Esophagus muscularis mucosa (tissue), 4 donors: Measurements from ENCODE around the gene ELL2. TPM values are rescaled to one million over a fixed set of nuclear protein-coding genes. Genes with fewer than 3 reads are reported as not detected.

Experiments
- DNase-seq: peaks from one replicate; pipeline ENCODE4 v3.0.0-alpha.2; 2017; ENCODE audit errors: extremely low spot score
- H3K27ac ChIP-seq, 4 donors: fragments of 200-600 bp; sonication (generic); replicated peaks in 1 of 4; 1 replicate in 3 of 4; 2 replicates in 1 of 4; pipeline ENCODE4 v1.5.1; 2016 to 2019; ENCODE audit warnings: mild to moderate bottlenecking in 1 of 4
- H3K27me3 ChIP-seq, 4 donors: fragments of 200-600 bp; sonication (generic); one replicate each; pipeline versions ENCODE4 v1.5.1 to v1.6.0; 2016 to 2019
- H3K36me3 ChIP-seq, 4 donors: fragments of 200-600 bp; sonication (generic); one replicate each; pipeline ENCODE4 v1.5.1; 2016 to 2019
- H3K4me1 ChIP-seq, 4 donors: fragments of 200-600 bp; sonication (generic); one replicate each; pipeline ENCODE4 v1.5.1; 2016 to 2019
- H3K4me3 ChIP-seq, 4 donors: fragments of 200-600 bp; sonication (generic); 1 replicate in 2 of 4; 2 replicates in 2 of 4; pipeline ENCODE4 v1.5.1; 2016 to 2019; ENCODE audit warnings: mild to moderate bottlenecking in 4 of 4, moderate library complexity in 1 of 4
- H3K9me3 ChIP-seq, 4 donors: fragments of 200-600 bp; sonication (generic); 1 replicate in 3 of 4; 2 replicates in 1 of 4; pipeline ENCODE4 v1.5.1; 2016 to 2019
- CTCF ChIP-seq, 3 experiments: fragments of 200-600 bp in 2 of 3; fragments of 450-650 bp in 1 of 3; sonication (generic) in 2 of 3; IDR thresholded peaks; one replicate each; pipeline ENCODE4 v1.5.1; 2017 to 2019; ENCODE audit warnings: antibody characterized with exemption in 3 of 3, mild to moderate bottlenecking in 2 of 3, moderate library complexity in 1 of 3
- EP300 ChIP-seq: sonication (generic); formaldehyde crosslinking; IDR thresholded peaks from one replicate; pipeline ENCODE4 v1.6.1; 2017; ENCODE audit warnings: antibody characterized with exemption
- POLR2A ChIP-seq: fragments of 450-650 bp; IDR thresholded peaks from one replicate; pipeline ENCODE4 v1.6.1; 2017; ENCODE audit warnings: antibody characterized with exemption, moderate library complexity, mild to moderate bottlenecking, low read depth
- POLR2AphosphoS5 ChIP-seq, 2 donors: sonication (generic); formaldehyde crosslinking; IDR thresholded peaks; one replicate each; pipeline ENCODE4 v1.6.1; 2017; ENCODE audit warnings: antibody characterized with exemption in 2 of 2
- WGBS: methylation state at CpG from one replicate; pipeline ENCODE4 v1.1.5; 2018; 5-methylcytosine and 5-hydroxymethylcytosine counted together
- intact Hi-C: fragments of 100-400 bp; cut with DNase I; formaldehyde crosslinking; loops from one replicate; pipeline ENCODE4 v1.15.1; 2023
- total RNA-seq, 4 donors: library from RNA; depleted of rRNA; stranded (reverse); fragments of >200 nt; gene quantifications; one replicate each; pipeline versions ENCODE4 v1.1.0 to v1.2.1, GENCODE V29; 2016

ELL2 gene
- total RNA-seq, 4 donors from 2014 or later: 38.8 to 51.5 (median 42.7) TPM

GRCh38 chr5:95951916-95952315 is 9.7 kb downstream of the ELL2 start:
- H3K4me3 ChIP-seq: no peak overlapping the region
- WGBS: 95% methylated on average over 4 of the region's 4 CpGs
- no peaks in the 10 kb centered on the region for H3K27me3 ChIP-seq
- no peak for DNase-seq
- H3K4me1 ChIP-seq: peaks cover 29 to 68% (median 56%) of the 10 kb centered on the region in 4 donors
- TF ChIP-seq POLR2A: no peak
- TF ChIP-seq EP300: no peak
- TF ChIP-seq POLR2AphosphoS5 (IDR thresholded peaks at IDR 0.05): no peak
- TF ChIP-seq CTCF (IDR thresholded peaks at IDR 0.05): no peak
- H3K36me3 ChIP-seq: no peaks in the 10 kb centered on the region
- H3K9me3 ChIP-seq: no peaks in the 10 kb centered on the region
- intact Hi-C loops: no loop called here
- no peak overlapping the region for H3K27ac ChIP-seq

GRCh38 chr5:95949810-95950209 is 11.8 kb downstream of the ELL2 start:
- Histone ChIP-seq H3K4me1 (peaks cover 18 to 68% (median 47%) of the 10 kb centered on the region in 4 donors), H3K27ac (no peak overlapping the region), H3K4me3 (no peak overlapping the region), H3K9me3 (no peaks in the 10 kb centered on the region), H3K27me3 (no peaks in the 10 kb centered on the region), H3K36me3 (no peaks in the 10 kb centered on the region)
- WGBS: 55% methylated on average over 1 of the region's 1 CpG
- DNase-seq: no peak
- intact Hi-C loops: loop anchor here (5.0 kb wide), 1 partner anchor 43 kb away; no protein-coding TSS in a partner anchor
- TF ChIP-seq POLR2A (no peak), EP300 (no peak), CTCF (IDR thresholded peaks at IDR 0.05) (no peak), POLR2AphosphoS5 (IDR thresholded peaks at IDR 0.05) (no peak)

- no peaks in the 10 kb centered on the region for H3K27me3 ChIP-seq
- no peak overlapping the region for H3K27ac ChIP-seq
- no peaks in the 10 kb centered on the region for H3K9me3 ChIP-seq
- TF ChIP-seq POLR2AphosphoS5 (IDR thresholded peaks at IDR 0.05) (no peak), POLR2A (no peak), CTCF (IDR thresholded peaks at IDR 0.05) (no peak), EP300 (no peak)
- no peaks in the 10 kb centered on the region for H3K36me3 ChIP-seq
- DNase-seq: no peak
- H3K4me3 ChIP-seq: no peak overlapping the region
- intact Hi-C loops: loop anchor here (5.0 kb wide), 1 partner anchor 41 kb away; no protein-coding TSS in a partner anchor
- peaks cover 17 to 61% (median 40%) of the 10 kb centered on the region in 4 donors for H3K4me1 ChIP-seq
Observed at GRCh38 chr5:95948631-95949030, 13.0 kb downstream of the ELL2 start.

GRCh38 chr5:95946451-95946850 is 15.2 kb downstream of the ELL2 start:
- no peak for DNase-seq
- TF ChIP-seq EP300: no peak
- Histone ChIP-seq H3K36me3 (no peaks in the 10 kb centered on the region), H3K4me1 (peaks cover 9 to 60% (median 37%) of the 10 kb centered on the region in 4 donors), H3K27ac (no peak overlapping the region), H3K27me3 (no peaks in the 10 kb centered on the region), H3K4me3 (no peak overlapping the region), H3K9me3 (no peaks in the 10 kb centered on the region)
- intact Hi-C loops: loop anchor here (5.0 kb wide), 1 partner anchor 39 kb away; no protein-coding TSS in a partner anchor
- WGBS: 96% methylated on average over 1 of the region's 1 CpG

- intact Hi-C loops: no loop called here
- 91% methylated on average over 2 of the region's 2 CpGs for WGBS
Observed at GRCh38 chr5:95942968-95943367, 18.7 kb downstream of the ELL2 start.

More at GRCh38 chr5:95942968-95943367, 18.7 kb downstream of the ELL2 start:
- no peaks in the 10 kb centered on the region for H3K9me3 ChIP-seq
- no peak overlapping the region for H3K4me3 ChIP-seq
- no peak for TF ChIP-seq POLR2AphosphoS5 (IDR thresholded peaks at IDR 0.05)
- TF ChIP-seq EP300: no peak
- TF ChIP-seq CTCF (IDR thresholded peaks at IDR 0.05): no peak
- TF ChIP-seq POLR2A: no peak
- peaks cover 0 to 63% (median 39%) of the 10 kb centered on the region in 4 donors for H3K4me1 ChIP-seq
- no peaks in the 10 kb centered on the region for H3K27me3 ChIP-seq
- no peaks in the 10 kb centered on the region for H3K36me3 ChIP-seq
- no peak overlapping the region for H3K27ac ChIP-seq
- no peak for DNase-seq
